GM18867 (cell line): Measurements from ENCODE around the gene ZFTA.

Experiments used
- ATAC-seq: cut with Tn5 transposase; IDR thresholded peaks from one replicate; pipeline ENCODE4 v1.9.1; 2021; ENCODE audit warnings: mild to moderate bottlenecking, moderate library complexity; ENCODE audit not compliant: unreplicated experiment

ZFTA gene

GRCh38 chr11:63756919-63757761 lies 11.4 kb downstream of the ZFTA start:
- ATAC-seq: no peak

- ATAC-seq: no peak
Observed at GRCh38 chr11:63749624-63750023, 19.0 kb downstream of the ZFTA start.

- ATAC-seq: no peak
Observed at GRCh38 chr11:63747011-63747410, 21.6 kb downstream of the ZFTA start.

- no peak for ATAC-seq
Observed at GRCh38 chr11:63745304-63746170, 23.0 kb downstream of the ZFTA start.

- ATAC-seq: no peak
Observed at GRCh38 chr11:63738720-63739360, 29.7 kb downstream of the ZFTA start.

GRCh38 chr11:63737718-63738117 lies 30.9 kb downstream of the ZFTA start:
- ATAC-seq: no peak

- ATAC-seq: no peak
Observed at GRCh38 chr11:63736864-63737263, 31.7 kb downstream of the ZFTA start.

GRCh38 chr11:63729326-63729725 lies 39.2 kb downstream of the ZFTA start:
- no peak for ATAC-seq

GRCh38 chr11:63720611-63721010 lies 48.0 kb downstream of the ZFTA start:
- ATAC-seq: no peak

- no peak for ATAC-seq
Observed at GRCh38 chr11:63719987-63720386, 48.6 kb downstream of the ZFTA start.

GRCh38 chr11:63719001-63719400 lies 49.6 kb downstream of the ZFTA start:
- ATAC-seq: no peak
